Progenitor cell of endocrine pancreas (in vitro differentiated cells): ENCODE results near the gene ARRDC3. TPM values are rescaled to one million over a fixed set of nuclear protein-coding genes. Genes with fewer than 3 reads are reported as not detected.
"Not testable (repeated sequence)": the region's sequence is repeated elsewhere in the genome, so short reads cannot be mapped to it uniquely, and the experiment has no call there.

Experiments used
- DNase-seq: peaks from one replicate; pipeline ENCODE4 v3.0.0; 2021; ENCODE audit warnings: low spot score; ENCODE audit not compliant: unreplicated experiment
- H3K27ac Mint-ChIP-seq: 2 replicates; pipeline ENCODE4 v1.8.0; 2021; ENCODE audit warnings: mild to moderate bottlenecking, moderate library complexity, mixed read lengths
- H3K27me3 Mint-ChIP-seq: 2 replicates; pipeline ENCODE4 v1.8.0; 2021; ENCODE audit warnings: mixed read lengths
- H3K36me3 Mint-ChIP-seq: 2 replicates; pipeline ENCODE4 v1.8.0; 2022; ENCODE audit warnings: mixed read lengths; ENCODE audit not compliant: insufficient read depth
- H3K4me1 Mint-ChIP-seq: 2 replicates; pipeline ENCODE4 v1.8.0; 2021; ENCODE audit warnings: low read depth, mixed read lengths
- H3K4me3 Mint-ChIP-seq: 2 replicates; pipeline ENCODE4 v1.8.0; 2021; ENCODE audit warnings: low read depth, mild to moderate bottlenecking, moderate library complexity, mixed read lengths
- H3K9me3 Mint-ChIP-seq: 2 replicates; pipeline ENCODE4 v1.8.0; 2021; ENCODE audit warnings: low read depth, mixed read lengths
- total RNA-seq: library from RNA; stranded (reverse); gene quantifications from 2 replicates; pipeline ENCODE4 v1.2.1, GENCODE V29; 2021
- TF ChIP-seq, protein P1 (sequence below): fragments of 200-600 bp; sonication (generic); IDR thresholded peaks from one replicate; pipeline ENCODE4 v1.5.0; 2021; ENCODE audit warnings: antibody characterized with exemption, mild to moderate bottlenecking; ENCODE audit not compliant: unreplicated experiment

The ARRDC3 gene
- total RNA-seq, 1 donor from 2014 or later, result 107 TPM

DNA sequence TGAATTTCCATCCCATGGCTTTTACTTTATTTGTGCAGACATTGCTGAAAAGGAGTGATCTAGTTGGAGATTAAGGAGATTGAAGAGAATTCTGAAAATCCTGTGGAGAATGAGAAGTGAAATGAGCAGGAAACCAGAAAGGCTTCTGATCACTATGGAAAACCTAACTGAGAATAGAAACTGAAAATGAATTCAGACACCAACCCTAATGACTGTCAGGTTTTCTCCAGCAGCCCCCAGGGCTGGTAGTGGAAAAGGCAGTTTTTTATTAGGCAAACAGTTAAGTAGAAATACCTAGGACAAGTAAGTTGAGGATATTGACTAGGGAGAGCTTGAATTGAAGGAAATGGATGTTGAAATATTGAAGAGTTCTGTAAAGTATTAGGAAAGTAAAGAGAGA lies 14.7 kb upstream of the ARRDC3 start:
- no peak for DNase-seq
- H3K4me3 Mint-ChIP-seq, result no peak overlapping the region
- no peaks in the 10 kb centered on the region for H3K36me3 Mint-ChIP-seq
- TF ChIP-seq, protein P1, sequence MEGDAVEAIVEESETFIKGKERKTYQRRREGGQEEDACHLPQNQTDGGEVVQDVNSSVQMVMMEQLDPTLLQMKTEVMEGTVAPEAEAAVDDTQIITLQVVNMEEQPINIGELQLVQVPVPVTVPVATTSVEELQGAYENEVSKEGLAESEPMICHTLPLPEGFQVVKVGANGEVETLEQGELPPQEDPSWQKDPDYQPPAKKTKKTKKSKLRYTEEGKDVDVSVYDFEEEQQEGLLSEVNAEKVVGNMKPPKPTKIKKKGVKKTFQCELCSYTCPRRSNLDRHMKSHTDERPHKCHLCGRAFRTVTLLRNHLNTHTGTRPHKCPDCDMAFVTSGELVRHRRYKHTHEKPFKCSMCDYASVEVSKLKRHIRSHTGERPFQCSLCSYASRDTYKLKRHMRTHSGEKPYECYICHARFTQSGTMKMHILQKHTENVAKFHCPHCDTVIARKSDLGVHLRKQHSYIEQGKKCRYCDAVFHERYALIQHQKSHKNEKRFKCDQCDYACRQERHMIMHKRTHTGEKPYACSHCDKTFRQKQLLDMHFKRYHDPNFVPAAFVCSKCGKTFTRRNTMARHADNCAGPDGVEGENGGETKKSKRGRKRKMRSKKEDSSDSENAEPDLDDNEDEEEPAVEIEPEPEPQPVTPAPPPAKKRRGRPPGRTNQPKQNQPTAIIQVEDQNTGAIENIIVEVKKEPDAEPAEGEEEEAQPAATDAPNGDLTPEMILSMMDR, result no peak
- H3K9me3 Mint-ChIP-seq, result no peaks in the 10 kb centered on the region
- no peaks in the 10 kb centered on the region for H3K27me3 Mint-ChIP-seq
- no peak overlapping the region for H3K27ac Mint-ChIP-seq
- no peaks in the 10 kb centered on the region for H3K4me1 Mint-ChIP-seq

DNA sequence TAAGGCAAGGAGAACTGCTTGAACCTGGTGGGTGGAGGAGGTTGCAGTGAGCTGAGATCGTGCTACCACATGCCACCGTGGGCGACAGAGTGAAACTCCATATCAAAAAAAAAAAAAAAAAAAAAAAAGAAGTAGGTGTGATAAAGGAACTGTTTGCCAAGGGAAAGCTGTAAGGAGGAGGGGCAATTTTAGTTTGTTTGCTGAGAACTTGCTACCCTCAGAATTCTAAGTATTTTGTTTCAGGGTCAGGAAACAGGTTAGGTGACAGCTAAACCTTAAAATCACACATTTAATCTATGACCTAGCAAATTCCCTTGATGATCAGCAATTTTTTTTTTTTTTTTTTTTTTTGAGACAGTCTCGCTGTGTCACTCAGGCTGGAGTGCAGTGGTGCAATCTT lies 7.2 kb upstream of the ARRDC3 start:
- peaks cover 7% of the 10 kb centered on the region for H3K9me3 Mint-ChIP-seq
- no peaks in the 10 kb centered on the region for H3K27me3 Mint-ChIP-seq
- TF ChIP-seq, protein P1, result no peak
- peaks cover 2% of the 10 kb centered on the region for H3K36me3 Mint-ChIP-seq
- no peak overlapping the region for H3K4me3 Mint-ChIP-seq
- DNase-seq, result no peak
- no peaks in the 10 kb centered on the region for H3K4me1 Mint-ChIP-seq
- no peak overlapping the region for H3K27ac Mint-ChIP-seq

DNA sequence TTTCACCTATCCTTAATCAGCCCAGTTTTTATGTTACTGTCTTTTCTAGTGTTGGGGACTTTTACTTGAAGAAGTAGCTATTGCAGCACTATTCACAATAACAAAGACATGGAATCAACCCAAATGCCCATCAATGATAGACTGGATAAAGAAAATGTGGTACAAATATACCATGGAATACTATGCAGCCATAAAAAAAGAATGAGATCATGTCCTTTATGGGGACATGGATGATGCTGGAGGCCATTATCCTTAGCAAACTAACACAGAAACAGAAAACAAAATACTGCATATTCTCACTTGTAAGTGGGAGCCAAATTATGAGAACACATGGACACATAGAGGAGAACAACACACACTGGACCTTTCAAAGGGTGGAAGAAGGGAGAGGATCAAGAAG lies 6.4 kb upstream of the ARRDC3 start:
- H3K4me1 Mint-ChIP-seq, H3K4me3 Mint-ChIP-seq, DNase-seq, H3K36me3 Mint-ChIP-seq, H3K27me3 Mint-ChIP-seq, H3K9me3 Mint-ChIP-seq, H3K27ac Mint-ChIP-seq: not testable (repeated sequence)

DNA sequence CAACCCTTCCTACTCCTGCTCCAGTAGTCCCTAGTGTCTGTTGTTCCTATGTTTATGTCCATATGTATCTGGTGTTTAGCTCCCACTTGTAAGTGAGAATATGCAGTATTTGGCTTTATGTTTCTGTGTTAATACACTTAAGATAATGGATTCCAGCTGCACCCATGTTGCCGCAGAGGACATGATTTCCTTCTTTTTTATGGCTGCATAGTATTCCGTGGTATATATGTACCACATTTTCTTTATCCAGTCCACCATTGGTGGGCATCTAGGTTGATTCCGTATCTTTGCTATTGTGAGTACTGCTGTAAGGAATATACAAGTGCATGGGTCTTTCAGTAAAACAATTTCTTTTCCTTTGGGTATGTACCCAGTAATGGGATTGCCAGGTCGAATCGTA lies 5.2 kb upstream of the ARRDC3 start:
- peaks cover 2% of the 10 kb centered on the region for H3K36me3 Mint-ChIP-seq
- TF ChIP-seq, protein P1, result no peak
- H3K4me3 Mint-ChIP-seq, result no peak overlapping the region
- H3K9me3 Mint-ChIP-seq, result peaks cover 7% of the 10 kb centered on the region
- H3K27ac Mint-ChIP-seq, result no peak overlapping the region
- no peaks in the 10 kb centered on the region for H3K27me3 Mint-ChIP-seq
- peaks cover 11% of the 10 kb centered on the region for H3K4me1 Mint-ChIP-seq
- DNase-seq, result no peak

DNA sequence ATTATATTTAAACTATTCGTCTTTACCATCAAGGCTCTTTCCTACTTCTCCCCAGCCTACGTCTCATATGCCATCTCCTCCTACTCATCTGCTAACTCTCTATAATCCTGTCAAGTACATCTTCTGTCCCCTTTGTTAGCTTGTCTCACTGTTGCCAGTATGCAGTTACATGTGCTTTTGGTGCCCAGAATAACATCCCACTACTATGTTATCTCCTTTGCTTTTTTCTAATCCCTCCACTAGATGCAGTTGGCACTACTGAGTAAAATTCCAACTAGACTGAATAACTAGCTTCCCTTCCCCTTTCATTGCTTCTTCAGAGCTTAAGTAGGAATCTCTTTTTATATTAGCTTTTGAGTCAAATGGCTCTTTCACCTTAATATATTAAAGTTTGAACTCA lies 3.0 kb upstream of the ARRDC3 start:
- H3K4me1 Mint-ChIP-seq, result peaks cover 11% of the 10 kb centered on the region
- TF ChIP-seq, protein P1, result no peak
- peaks cover 5% of the 10 kb centered on the region for H3K36me3 Mint-ChIP-seq
- H3K27ac Mint-ChIP-seq, result no peak overlapping the region
- no peaks in the 10 kb centered on the region for H3K27me3 Mint-ChIP-seq
- no peak for DNase-seq
- H3K4me3 Mint-ChIP-seq, result no peak overlapping the region
- H3K9me3 Mint-ChIP-seq, result peaks cover 7% of the 10 kb centered on the region

DNA sequence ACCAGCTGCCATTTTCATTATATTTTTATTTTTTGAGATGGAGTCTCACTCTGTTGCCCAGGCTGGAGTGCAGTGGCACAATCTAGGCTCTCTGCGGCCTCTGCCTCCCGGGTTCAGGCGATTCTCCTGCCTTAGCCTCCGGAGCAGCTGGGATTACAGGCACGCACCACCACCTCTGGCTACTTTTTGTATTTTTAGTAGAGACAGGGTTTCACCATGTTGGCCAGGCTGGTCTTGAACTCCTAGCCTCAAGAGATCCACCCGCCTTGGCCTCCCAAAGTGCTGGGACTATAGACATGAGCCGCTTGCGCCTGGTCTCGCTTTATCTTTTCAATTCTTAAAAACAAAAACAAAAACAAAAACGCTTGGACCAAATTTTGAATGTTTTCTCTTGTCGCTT lies 2.5 kb upstream of the ARRDC3 start:
- not testable (repeated sequence) for H3K27ac Mint-ChIP-seq, DNase-seq, H3K9me3 Mint-ChIP-seq, H3K36me3 Mint-ChIP-seq, H3K4me3 Mint-ChIP-seq, H3K27me3 Mint-ChIP-seq
- peaks cover 11% of the 10 kb centered on the region for H3K4me1 Mint-ChIP-seq
